Activated effector memory CD4-positive, alpha-beta T cell treated with anti-CD3 and anti-CD28 coated beads, Interleukin-2, amount 50 U/mL, for 16 hours (primary cell): ENCODE data around the gene KLKB1.
"Not testable (repeated sequence)": the region's sequence is repeated elsewhere in the genome, so short reads cannot be mapped to it uniquely, and the experiment has no call there.

Source experiments
- DNase-seq: peaks from one replicate; pipeline ENCODE4 v3.0.0-alpha.2; 2020

KLKB1 gene

DNA sequence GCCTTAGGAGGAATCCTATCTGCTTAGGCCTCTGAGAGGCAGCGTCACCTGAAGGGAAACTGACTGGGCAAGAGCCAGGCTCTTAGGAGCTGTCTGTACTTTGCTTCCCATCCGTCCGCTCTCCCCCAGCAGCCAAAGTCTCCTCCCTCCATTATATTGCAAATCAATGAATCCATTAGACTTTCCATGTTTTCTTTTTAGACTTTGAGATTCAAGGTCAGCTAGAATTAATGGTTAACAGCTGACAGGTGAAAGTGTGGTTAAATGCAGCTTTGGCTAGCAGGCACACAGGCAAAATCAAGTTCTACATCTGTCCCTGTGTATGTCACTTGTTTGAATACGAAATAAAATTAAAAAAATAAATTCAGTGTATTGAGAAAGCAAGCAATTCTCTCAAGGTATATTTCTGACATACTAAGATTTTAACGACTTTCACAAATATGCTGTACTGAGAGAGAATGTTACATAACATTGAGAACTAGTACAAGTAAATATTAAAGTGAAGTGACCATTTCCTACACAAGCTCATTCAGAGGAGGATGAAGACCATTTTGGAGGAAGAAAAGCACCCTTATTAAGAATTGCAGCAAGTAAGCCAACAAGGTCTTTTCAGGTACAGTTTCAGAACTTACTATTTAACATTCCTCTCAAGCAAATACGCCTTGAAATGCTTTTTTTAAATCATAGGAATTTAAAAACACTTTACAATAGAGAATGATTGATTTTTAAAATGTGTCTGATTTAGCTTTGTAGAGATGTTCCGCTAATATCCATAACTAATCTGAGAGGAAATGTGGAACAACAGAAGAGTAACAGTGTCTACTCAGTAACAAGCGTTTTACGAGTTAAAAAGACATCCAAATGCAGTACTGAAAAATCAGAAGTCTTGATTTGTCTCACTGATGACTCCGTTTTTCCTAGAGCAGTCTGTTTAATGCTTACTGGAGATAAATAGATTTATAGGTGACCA is 38.7 kb downstream of the KLKB1 start, which contains the start of gene F11:
Gene F11, plus strand, starts transcription at position 507 of the 970 bp plus-strand sequence. CDS start 948 bp downstream, outside the sequence.
- DNase-seq, result no peak

DNA sequence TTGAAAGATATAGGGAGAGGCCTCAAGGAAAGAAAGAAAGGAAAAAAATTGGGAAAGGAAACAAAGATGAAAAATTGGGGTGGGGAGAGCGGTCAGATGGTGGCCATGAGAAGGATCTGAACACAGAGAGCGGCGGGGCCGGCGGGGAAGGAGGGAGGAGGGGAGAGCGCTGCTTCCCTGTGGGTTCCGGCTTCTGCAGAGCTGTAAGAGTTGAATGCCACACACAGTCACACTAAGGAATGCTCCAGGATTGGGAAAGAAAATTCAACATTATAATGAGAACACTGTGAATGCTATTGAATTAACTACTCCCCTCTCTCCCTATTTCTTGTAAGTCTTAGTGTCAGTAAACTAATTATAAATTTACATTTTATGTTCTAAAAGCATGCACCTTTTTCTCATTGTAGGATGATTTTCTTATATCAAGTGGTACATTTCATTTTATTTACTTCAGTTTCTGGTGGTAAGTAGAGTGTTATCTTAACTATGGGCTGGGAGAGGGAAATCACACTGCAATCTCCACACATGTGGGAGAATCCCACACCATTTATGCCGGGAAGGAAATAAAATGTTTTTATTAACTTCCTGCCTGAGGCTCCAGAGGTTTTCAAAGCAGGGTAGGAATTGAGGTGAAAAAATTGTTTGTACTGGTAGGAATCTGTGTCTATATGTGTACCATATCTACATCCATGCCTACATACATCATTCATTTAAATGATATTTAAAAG is 39.6 kb downstream of the KLKB1 start:
- DNase-seq, result no peak

GRCh38 chr4:186271081-186271678 is 43.9 kb downstream of the KLKB1 start:
- no peak for DNase-seq

- DNase-seq, result no peak
Observed at GRCh38 chr4:186272699-186273391, 45.5 kb downstream of the KLKB1 start.

GRCh38 chr4:186273392-186273789 is 46.1 kb downstream of the KLKB1 start:
- DNase-seq, result not testable (repeated sequence)

DNA sequence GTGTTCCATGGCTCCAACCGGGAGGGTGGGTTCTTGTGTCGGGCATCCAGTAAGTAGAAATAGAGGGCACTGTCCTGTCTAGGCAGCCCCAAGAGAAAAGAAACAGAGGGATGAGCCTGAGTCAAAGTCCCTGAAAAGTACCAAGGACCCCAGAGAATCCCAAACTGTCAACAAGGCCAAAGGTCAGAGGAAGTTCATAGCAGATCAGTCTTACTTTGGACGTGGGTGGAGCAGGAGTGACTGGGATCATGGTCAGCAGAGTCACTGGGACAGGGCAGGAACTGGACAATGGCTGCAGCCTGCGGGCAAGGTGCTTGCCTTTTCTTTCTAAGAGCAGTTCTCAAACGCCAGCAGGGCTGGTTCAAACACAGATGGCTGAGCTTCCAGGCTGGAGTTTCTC is 56.0 kb downstream of the KLKB1 start:
- no peak for DNase-seq

DNA sequence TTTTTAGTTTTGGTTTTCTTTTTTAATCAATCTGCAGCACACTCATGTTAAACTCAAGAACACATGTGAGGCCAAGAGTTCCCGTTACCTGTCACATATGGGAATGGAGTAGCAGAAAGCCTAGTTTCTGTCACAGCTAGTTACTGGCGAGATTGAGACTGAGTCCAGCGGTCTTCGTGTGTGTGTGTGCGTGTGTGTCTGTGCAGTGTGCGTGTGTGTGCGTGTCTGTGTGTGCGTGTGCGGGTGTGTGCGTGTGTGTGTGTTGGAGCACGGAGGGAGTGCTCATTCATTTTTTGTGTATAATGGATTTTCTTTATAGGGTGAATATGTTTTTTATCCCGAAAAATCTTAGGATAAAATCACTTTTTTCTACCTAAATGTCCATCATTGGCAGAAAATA is 57.8 kb downstream of the KLKB1 start:
- no peak for DNase-seq

- DNase-seq, result no peak
Observed at GRCh38 chr4:186286581-186286980, 59.3 kb downstream of the KLKB1 start.

DNA sequence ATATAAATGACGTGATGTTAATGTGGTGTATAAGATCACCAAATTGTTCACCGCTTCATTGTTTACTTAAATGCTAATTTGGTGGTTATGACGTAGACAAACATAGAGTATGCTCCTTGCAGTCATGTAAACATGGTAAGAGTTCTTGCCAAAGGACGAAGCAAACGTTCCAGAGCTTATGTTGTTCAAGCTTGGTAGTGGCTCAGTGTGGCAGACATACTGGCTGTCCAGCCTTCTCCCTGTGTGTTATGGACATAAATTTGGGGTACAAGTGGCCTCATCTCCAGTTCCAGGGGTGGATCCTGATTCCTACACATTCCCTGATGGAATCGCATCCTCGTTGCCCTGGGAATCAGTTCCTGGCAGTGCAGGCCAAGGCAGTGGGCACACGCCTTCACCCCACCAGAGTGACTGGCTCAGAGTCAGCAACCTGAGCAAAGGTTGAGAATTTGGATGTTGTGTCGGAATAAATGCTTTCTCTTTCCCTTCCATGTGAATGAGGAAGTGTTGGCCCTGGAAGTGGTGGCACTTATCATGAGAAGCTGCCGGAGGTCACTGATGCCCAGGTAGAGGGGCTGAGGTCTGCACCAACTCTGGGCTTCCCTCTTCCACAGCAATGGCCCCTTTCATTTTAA is 64.1 kb downstream of the KLKB1 start:
- no peak for DNase-seq

- no peak for DNase-seq
Observed at GRCh38 chr4:186294160-186294559, 66.9 kb downstream of the KLKB1 start.

GRCh38 chr4:186296481-186296880 is 69.2 kb downstream of the KLKB1 start:
- DNase-seq, result no peak

DNA sequence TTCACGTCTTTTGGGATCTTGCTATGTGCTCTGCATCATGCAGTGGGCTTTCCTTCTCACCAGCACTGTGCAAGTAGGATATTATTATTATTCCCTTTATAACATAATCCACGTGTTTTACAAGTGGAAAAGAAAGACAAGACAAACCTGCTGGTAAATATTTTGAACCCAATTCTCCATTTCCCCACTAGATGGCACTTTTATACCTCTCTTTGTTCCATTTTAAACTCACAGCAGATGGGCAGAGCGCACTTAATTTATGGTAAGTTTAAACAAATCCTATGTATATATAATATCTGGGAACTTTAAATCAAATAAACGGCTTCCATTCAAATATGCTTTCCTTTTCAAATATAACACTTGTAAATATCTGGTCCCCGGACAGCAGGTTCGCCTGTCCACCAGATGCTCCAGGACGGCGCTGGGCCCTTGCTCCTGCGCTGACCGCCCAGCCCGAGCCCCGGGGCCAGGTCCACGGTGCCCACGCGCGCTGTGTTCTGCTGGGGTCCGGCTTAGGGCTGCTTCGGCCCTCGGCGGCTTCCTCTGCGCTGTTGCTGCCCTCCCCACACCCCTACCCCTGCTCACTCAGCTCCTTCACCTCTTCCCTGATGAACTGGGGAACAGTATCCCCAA is 69.8 kb downstream of the KLKB1 start:
- no peak for DNase-seq

- DNase-seq, result no peak
Observed at GRCh38 chr4:186298031-186298647, 70.8 kb downstream of the KLKB1 start.

- DNase-seq, result no peak
Observed at GRCh38 chr4:186299291-186299690, 72.0 kb downstream of the KLKB1 start.

GRCh38 chr4:186300659-186301390 is 73.5 kb downstream of the KLKB1 start:
- no peak for DNase-seq

DNA sequence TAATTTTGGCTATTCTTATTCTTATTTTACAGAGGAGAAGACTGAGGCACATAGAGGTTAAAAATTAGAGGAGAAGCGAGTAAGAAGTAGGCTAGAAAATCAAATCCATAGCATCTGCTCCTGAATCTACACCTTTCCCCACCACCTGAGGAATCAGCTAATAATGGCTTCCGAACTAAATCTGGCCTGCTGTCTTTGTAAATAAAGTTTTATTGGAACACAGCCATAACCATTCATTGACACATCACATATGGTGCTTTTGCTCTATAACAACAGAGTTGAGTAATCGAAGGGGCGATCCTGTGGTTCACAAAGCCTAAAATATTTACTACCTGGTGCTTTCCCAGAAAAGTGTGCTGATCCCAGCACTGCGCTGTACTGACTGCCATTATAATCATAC is 76.9 kb downstream of the KLKB1 start:
- no peak for DNase-seq

- no peak for DNase-seq
Observed at GRCh38 chr4:186304866-186305505, 77.7 kb downstream of the KLKB1 start.

GRCh38 chr4:186307497-186307896 is 80.2 kb downstream of the KLKB1 start:
- no peak for DNase-seq

DNA sequence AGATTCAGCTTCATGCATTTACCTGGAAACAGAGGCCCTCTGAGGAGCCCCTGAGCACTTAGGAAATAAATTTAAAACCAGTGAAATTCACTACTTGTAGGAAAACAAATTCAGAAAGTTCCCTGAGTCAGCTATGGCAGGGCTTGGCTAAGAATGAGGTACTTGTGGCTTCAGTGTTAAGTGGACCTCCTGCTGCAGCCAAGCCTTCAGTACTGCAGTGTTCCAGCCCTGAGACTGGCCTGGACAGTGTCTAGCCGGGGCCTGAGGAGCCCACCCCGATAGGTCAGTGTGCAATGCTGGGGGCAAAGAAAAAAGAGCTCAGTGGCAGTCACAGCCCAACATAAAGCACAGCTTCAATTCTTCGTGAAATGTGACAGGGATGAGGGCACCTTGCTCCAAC is 80.6 kb downstream of the KLKB1 start:
- DNase-seq, result no peak
